GM21529 (cell line): ENCODE results near the gene SCG2.

Experiments used
- ATAC-seq: cut with Tn5 transposase; IDR thresholded peaks from one replicate; pipeline ENCODE4 v1.9.1; 2021; ENCODE audit not compliant: unreplicated experiment

Gene SCG2

DNA sequence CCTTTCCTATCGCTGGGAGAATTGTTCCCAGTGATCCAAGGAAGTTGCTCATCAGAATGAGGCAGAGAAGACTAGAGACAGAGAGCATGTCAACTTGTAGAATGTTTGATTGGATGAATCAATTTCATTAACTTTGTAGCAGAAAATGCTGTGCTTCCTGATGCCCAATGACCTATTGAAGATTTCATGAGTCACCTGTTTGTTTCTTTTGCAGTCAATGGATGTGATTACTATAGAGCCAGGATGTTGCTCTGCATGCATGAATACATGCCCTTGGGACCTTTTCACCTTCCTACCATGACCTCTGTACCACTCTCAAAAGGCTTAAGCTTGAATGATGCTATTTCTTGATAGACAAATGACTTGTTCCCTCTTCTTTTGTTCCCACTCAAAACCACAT, 23.3 kb downstream of the SCG2 start:
- no peak for ATAC-seq

GRCh38 chr2:223576873-223577272, 25.3 kb downstream of the SCG2 start:
- no peak for ATAC-seq

- no peak for ATAC-seq
These were observed 31.4 kb downstream of the SCG2 start for GRCh38 chr2:223570784-223571183.

- ATAC-seq = no peak
These were observed 35.8 kb downstream of the SCG2 start for GRCh38 chr2:223566396-223566795.

DNA sequence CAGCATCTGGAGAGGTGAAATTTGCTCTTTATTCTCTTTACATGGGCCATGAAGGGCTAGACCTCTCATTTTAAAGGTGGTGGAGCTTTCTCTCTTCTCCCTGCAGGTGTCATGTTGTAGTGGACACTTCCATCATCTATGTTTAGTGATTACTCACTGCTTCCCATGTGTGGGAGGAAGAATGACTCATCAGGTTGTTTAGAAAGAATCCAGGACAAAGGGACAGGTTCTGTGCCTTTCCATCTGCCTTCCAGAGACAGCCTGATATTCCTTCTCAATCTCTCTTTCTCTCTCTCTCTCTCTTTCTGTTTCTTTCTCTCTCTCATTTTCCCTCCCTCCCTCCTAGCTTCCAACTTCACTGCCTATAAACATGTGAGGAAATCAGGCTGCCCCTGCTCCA, 38.7 kb downstream of the SCG2 start:
- no peak for ATAC-seq

DNA sequence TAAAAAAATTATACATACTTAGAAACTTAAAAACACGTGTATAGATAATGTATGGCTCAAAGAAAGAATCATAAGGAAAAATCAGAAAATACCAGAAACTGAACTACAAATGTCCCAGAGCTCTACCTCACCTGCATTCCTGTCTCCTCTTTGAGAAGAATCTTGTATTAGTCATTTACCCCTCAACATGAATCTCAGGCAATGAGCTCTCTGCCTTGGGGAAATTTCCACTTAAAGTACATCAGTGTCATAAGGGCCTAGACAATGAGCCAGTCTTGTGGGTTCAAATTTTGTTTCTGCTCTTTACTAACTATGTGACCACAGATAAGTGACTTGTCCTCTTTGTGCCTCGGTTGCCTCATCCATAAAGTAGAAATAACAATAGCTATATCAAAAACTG, 40.1 kb downstream of the SCG2 start:
- no peak for ATAC-seq

DNA sequence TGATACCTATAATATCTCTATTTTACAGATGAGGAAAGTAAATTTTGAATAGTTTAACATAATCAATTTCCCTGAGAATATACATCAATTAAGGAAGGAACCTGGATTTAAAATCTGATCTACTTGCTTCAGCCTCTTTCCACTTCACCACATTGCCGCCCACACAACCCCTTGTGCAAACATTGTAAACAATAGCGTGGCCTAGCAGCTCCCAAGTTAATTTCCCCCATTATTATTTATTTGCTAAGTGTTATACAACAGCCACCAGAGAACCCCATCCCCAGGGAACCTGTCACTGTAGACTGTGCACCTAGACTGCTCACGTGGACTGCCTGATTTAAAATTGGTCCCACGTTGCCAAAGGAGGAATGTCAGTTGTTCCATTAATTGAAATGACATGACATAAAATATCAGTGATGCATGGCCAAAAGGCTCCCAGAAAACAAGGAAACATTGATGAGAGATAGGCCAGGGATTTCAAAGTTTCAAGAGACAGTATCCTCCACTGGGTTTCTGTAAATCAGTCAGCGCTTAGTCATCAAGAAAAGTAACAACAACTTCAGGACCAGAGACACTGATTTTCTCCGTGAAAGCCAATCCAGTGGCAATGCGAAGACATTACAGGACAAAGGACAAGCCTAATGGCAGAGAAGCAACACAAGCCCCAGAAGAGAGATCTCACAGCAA, 41.3 kb downstream of the SCG2 start:
- ATAC-seq = no peak

GRCh38 chr2:223558970-223559369, 43.2 kb downstream of the SCG2 start:
- ATAC-seq = no peak

GRCh38 chr2:223554923-223555322, 47.2 kb downstream of the SCG2 start:
- no peak for ATAC-seq

DNA sequence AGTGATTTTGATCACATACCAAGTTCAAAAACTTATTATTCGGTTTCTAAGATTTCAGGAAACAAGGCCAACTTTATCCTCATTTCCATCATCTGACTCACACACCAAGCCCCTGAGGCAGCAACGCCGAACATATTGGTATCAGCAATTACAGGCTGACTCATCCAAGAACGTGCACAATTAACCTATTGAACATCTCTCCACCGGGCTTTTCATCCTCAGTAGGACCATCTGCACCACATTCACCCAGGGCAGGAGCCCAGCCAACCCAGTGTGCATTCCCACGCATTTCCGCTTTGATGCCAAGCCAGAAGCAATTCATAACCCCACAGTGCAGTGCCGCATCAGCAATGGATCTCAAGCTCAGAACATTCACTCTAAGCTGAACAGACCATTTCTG, 52.9 kb downstream of the SCG2 start:
- no peak for ATAC-seq

GRCh38 chr2:223548194-223548593, 54.0 kb downstream of the SCG2 start:
- no peak for ATAC-seq
